ENCODE results near the gene SLC7A8. TPM values are rescaled to one million over a fixed set of nuclear protein-coding genes. Genes with fewer than 3 reads are reported as not detected.
A peak's percentile ranks its signal among the peaks of the same experiment; 100 is the strongest.

Gene SLC7A8
- total RNA-seq, 1 experiment from 2014 or later: 77.9 TPM

GRCh38 chr14:23093991-23094665 is 89.3 kb downstream of the SLC7A8 start:
- Histone ChIP-seq H3K9me3 (ENCODE audit: control insufficient read depth, low read depth, low read length) (no peaks in the 10 kb centered on the region), H3K23me2 (ENCODE audit: insufficient read length, low read depth, low read length, poor library complexity, severe bottlenecking) (peaks cover 6% of the 10 kb centered on the region), H4K8ac (replicated peaks; ENCODE audit: insufficient read length, low read depth, low read length) (no peak overlapping the region), H2BK20ac (ENCODE audit: low read depth, low read length, poor library complexity, severe bottlenecking) (no peak overlapping the region), H3T11ph (ENCODE audit: low read length) (no peak overlapping the region), H3K4me1 (ENCODE audit: insufficient read depth, low read length) (peaks cover 2% of the 10 kb centered on the region; the same call in 1 of the 2 replicates), H2AFZ (ENCODE audit: low read length) (no peak overlapping the region), H2AK5ac (ENCODE audit: insufficient read length, low read length) (no peak overlapping the region), H3K4me2 (ENCODE audit: insufficient read depth, insufficient read length, low read length) (peak overlapping the region; percentile 93), H3K9ac (ENCODE audit: extremely low read depth, insufficient read length, low read length) (peak overlapping the region; percentile 99), H3K18ac (ENCODE audit: insufficient read length, low read depth, low read length) (no peak overlapping the region), H2BK5ac (ENCODE audit: insufficient read length, low read length) (no peak overlapping the region), H3K14ac (ENCODE audit: insufficient read depth, low read length) (no peak overlapping the region), H2BK12ac (ENCODE audit: insufficient read length, low read depth, low read length) (no peak overlapping the region), H3K23ac (ENCODE audit: insufficient read length, low read depth, low read length) (no peak overlapping the region), H3K79me2 (ENCODE audit: insufficient read depth, low read length) (peaks cover 19% of the 10 kb centered on the region), H4K91ac (ENCODE audit: insufficient read length, low read depth, low read length) (no peak overlapping the region), H2BK15ac (ENCODE audit: low read depth, low read length) (no peak overlapping the region), H3K79me1 (ENCODE audit: insufficient read depth, low read depth, low read length, poor library complexity, severe bottlenecking) (peaks cover 5% of the 10 kb centered on the region), H3K27me3 (ENCODE audit: insufficient read depth, low read length) (no peaks in the 10 kb centered on the region), H3K56ac (ENCODE audit: insufficient read length, low read depth, low read length) (no peak overlapping the region), H2BK120ac (ENCODE audit: low read depth, low read length, poor library complexity, severe bottlenecking) (no peak overlapping the region), H4K20me1 (ENCODE audit: control insufficient read depth, insufficient read depth, insufficient read length) (no peaks in the 10 kb centered on the region), H3K4ac (ENCODE audit: low read depth, low read length) (no peak overlapping the region), H4K5ac (ENCODE audit: insufficient read length, low read depth, low read length) (no peak overlapping the region), H3K27ac (ENCODE audit: insufficient read length, low read depth, low read length) (peak overlapping the region; percentile 73)
- Mint-ChIP-seq H3K4me1 (peaks cover 16 to 25% of the 10 kb centered on the region in 2 experiments), H3K9me3 (no peaks in the 10 kb centered on the region), H3K4me3 (no peak overlapping the region), H3K36me3 (ENCODE audit: insufficient read depth in 1 of 3, low read depth in 3 of 3) (peaks cover 38 to 64% (median 60%) of the 10 kb centered on the region in 3 experiments), H3K27ac (no peak overlapping the region), H3K27me3 (ENCODE audit: low read depth) (no peaks in the 10 kb centered on the region)
- TF ChIP-seq CTCF (conservative IDR thresholded peaks at IDR 0.05): peak; percentile 29; the same call in 1 of the 3 replicates
- peak; percentile 91 for DNase-seq
- WGBS (ENCODE audit: extremely low coverage, insufficient read length, low lambda C conversion rate): 100% methylated on average over 3 of the region's 14 CpGs

All from H9 (cell line).